GM12873 (cell line): ENCODE data around the gene CACNA1B.

Experiments
- TF ChIP-seq, protein P1 (sequence below): IDR thresholded peaks from 2 replicates; pipeline ENCODE4 v1.5.1; 2012; ENCODE audit warnings: low read depth, mild to moderate bottlenecking, moderate library complexity, low read length, control low read depth; ENCODE audit not compliant: insufficient read depth; ENCODE audit errors: missing control alignments

CACNA1B gene

DNA sequence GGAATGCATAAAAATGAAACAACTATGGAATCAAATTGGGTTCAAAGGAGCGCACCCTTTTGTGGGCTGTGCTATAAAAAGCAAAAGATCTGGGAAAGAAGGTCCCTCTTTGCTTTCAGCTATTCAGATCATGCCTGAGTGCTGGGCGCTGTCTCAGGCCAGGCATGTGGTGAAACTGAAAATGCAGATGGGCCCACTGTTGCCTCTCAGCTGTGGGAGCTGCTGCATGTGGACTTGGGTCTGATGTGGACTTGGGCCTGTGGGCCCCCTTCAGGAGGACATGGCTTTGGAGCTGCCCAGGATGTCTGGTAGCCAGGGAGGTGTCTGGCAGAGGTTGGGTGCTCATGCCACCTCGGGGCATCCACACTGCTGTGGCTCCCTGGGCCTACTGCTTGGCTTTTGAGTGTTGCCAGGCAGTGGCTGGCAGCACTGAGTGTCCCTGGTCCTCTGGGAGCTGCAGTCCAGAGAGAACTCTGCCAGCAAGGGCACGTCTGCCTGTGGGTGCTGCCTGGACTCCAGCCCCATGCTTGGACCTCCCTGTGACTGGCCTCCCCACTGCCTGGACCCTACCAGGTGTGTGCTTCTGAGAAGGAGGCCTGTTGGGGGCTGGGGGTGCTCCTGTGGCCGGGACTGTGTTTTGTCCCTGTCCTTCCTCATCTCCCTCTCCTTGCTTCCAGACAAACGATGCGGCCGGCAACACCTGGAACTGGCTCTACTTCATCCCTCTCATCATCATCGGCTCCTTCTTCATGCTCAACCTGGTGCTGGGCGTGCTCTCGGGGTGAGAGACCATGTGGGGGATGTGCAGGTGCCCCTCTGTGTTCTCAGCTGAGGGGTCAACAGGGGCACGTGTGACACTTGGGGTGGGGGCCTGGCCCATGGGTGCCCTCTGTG is 74.3 kb downstream of the CACNA1B start:
- TF ChIP-seq, protein P1, sequence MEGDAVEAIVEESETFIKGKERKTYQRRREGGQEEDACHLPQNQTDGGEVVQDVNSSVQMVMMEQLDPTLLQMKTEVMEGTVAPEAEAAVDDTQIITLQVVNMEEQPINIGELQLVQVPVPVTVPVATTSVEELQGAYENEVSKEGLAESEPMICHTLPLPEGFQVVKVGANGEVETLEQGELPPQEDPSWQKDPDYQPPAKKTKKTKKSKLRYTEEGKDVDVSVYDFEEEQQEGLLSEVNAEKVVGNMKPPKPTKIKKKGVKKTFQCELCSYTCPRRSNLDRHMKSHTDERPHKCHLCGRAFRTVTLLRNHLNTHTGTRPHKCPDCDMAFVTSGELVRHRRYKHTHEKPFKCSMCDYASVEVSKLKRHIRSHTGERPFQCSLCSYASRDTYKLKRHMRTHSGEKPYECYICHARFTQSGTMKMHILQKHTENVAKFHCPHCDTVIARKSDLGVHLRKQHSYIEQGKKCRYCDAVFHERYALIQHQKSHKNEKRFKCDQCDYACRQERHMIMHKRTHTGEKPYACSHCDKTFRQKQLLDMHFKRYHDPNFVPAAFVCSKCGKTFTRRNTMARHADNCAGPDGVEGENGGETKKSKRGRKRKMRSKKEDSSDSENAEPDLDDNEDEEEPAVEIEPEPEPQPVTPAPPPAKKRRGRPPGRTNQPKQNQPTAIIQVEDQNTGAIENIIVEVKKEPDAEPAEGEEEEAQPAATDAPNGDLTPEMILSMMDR = no peak

DNA sequence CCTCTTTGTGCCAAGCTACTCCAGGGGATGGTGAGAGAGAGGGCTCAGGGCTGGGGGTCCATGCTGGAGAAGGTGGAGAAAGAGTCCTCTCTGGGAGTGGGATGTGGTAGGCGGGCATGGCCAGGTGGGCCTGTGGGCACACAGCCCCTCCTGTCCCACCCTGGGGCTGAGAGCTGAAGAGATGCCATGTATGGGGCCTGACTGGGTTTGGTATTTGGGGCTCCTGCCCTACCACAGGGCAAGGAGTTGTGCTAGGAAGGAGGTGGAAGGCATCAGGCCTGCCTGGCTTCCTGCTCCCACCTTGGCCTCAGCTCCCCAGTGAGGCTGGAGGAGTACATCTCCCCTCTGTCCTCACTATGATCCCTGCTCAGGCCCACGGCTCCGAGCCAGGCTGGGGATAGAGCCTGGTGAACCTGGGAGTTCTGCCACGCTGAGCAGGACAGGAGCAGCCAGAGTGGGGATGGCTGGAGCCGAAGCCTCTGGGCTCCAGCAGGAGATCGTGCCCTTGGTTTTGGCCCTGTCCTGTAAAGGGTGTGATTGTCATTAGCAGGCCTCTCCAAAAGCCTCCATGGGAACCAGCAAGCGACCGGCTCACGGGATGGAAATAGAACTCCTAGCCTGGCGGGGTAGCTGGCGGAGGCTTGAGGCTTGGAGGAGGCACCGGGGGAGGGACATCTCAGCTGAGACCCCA is 75.5 kb downstream of the CACNA1B start:
- TF ChIP-seq, protein P1 = no peak

DNA sequence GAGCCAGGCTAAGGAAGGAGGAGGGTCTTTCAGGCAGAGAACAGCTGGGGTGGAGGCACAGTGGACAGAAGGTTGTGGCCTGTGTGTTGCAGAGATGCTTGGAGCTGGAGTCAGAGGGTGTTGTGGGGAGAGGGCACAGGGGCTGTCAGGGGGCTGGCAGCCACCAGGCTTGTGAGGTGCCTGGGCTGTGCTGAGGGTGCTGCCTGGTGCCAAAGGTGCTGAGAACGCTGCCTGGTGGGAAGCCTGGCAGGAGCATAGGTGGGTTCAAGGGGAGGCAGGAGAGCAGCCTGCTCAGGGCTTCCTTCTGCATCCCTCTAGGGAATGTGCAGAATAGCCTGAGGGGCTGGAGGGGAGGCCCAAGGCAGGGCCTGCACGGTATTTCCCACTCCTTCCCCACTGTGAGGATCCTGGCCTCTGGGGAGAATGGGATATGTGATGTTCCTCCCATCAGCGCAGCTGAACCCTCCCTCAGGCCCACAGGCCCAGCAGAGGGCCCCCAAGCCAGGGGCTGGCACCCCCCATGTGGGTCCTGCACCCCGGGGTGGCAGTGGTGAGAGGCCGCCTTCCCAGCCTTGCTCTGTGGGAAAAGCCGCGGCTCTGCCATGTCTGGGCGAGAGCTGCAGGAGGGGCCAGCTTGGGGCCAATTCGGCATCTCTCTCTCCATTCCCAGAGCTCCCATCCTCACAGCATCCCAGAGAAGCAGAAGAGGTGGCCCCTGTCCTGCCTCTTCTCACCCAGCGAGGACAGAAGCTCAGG is 76.3 kb downstream of the CACNA1B start:
- TF ChIP-seq, protein P1 = no peak

DNA sequence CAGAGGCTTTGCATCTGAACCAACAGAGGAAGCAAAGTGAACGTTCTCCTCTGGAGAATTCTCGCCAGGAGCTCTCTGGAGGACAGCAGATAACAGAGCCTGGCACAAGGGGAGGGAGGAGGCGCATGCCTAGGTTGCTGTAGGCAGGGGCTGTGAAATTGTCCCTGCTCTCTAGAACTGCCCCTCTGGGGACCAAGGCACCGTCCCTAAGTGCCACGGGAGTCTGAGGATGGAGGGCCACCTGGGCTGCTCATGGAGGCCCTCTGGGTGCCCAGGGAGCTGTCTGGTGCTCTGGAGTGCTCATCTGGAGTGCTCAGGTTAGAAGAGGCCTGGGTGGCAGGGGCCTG is 77.6 kb downstream of the CACNA1B start:
- TF ChIP-seq, protein P1 = no peak

DNA sequence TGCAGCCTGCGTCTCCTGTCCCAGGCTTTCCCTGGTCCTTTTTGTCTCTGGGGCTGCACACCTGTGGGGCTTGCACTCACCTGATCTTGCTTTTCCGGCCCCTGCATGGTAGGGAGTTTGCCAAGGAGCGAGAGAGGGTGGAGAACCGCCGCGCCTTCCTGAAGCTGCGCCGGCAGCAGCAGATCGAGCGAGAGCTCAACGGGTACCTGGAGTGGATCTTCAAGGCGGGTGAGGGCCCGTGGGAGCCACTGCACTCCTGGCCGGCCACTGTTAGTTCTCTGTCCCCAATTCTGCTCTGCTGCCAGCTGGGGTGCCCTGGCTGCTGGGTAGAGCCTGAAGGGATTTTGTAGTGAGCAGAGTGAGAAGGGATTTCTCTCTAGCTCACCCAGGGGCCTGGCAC is 78.0 kb downstream of the CACNA1B start:
- TF ChIP-seq, protein P1 = no peak

DNA sequence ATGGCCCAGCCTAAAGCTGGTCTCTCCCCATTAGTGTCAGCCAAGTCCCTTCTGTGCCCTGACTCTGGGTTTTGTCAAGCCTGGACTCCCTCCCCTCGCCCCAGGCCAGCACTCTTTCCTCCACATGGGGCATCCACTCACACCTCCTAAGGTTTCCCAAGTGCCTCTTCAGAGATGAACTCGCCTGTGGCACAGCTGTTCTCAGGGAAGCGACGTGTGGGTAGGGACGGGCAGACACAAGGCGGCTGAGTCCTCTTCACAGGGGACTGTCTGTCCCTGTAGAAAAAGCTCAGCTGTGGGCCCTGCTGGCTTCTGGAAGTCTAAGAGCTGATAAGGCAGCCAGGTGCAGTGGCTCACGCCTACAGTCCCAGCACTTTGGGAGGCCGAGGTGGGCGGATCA is 78.5 kb downstream of the CACNA1B start:
- TF ChIP-seq, protein P1 = no peak
